Mucosa of descending colon (tissue), 3 donors: ENCODE measurements around the gene TWSG1. TPM values are rescaled to one million over a fixed set of nuclear protein-coding genes. Genes with fewer than 3 reads are reported as not detected.

Source experiments
- ATAC-seq: fragments of 200-7000 bp; cut with Tn5 transposase; one replicate; pipeline ENCODE4 v1.9.1; 2020; ENCODE audit warnings: mild to moderate bottlenecking, moderate library complexity
- DNase-seq, 3 donors: peaks; one replicate each; pipeline ENCODE4 v3.0.0-alpha.2; 2020
- H3K36me3 ChIP-seq: fragments of 200-600 bp; one replicate; pipeline ENCODE4 v1.8.0; 2021; ENCODE audit warnings: low read depth, mild to moderate bottlenecking
- H3K4me1 ChIP-seq: fragments of 200-600 bp; one replicate; pipeline ENCODE4 v1.8.0; 2021; ENCODE audit warnings: low read depth, mild to moderate bottlenecking
- H3K4me3 ChIP-seq: fragments of 200-600 bp; one replicate; pipeline ENCODE4 v1.8.0; 2021; ENCODE audit warnings: mild to moderate bottlenecking
- H3K9me3 ChIP-seq: fragments of 200-600 bp; one replicate; pipeline ENCODE4 v1.8.0; 2021; ENCODE audit warnings: mild to moderate bottlenecking
- intact Hi-C, 2 donors: fragments of 100-400 bp; cut with DNase I in 1 of 2; cut with micrococcal nuclease in 1 of 2; formaldehyde crosslinking; loops; one replicate each; pipeline versions ENCODE4 v1.11.0 to v1.11.1; 2022; cut with DNase I, micrococcal nuclease
- total RNA-seq, 3 donors: library from RNA; stranded (reverse); fragmentation: NEBNext Ultra II Directional in 2 of 3; extraction: Animal tissue kit (Norgen Biotek cat#: 25700) in 2 of 3; gene quantifications; one replicate each; pipeline versions ENCODE4 v1.2.1 to v1.2.4, GENCODE V29; 2021 to 2023
- TF ChIP-seq, protein P1 (sequence below): fragments of 200-600 bp; IDR thresholded peaks from one replicate; pipeline ENCODE4 v1.8.0; 2022; ENCODE audit warnings: antibody characterized with exemption, mild to moderate bottlenecking
- donor health status: DM: no; HTN: no; CAD: no; lungs with moderate emphysema.
- donor health status: DM: no; HTN: no; CAD: no.
- donor health status: DM: no; HTN: yes; CAD: no.

Gene TWSG1
- total RNA-seq, 3 donors from 2014 or later = 10.5 to 45.3 (median 17.8) TPM

DNA sequence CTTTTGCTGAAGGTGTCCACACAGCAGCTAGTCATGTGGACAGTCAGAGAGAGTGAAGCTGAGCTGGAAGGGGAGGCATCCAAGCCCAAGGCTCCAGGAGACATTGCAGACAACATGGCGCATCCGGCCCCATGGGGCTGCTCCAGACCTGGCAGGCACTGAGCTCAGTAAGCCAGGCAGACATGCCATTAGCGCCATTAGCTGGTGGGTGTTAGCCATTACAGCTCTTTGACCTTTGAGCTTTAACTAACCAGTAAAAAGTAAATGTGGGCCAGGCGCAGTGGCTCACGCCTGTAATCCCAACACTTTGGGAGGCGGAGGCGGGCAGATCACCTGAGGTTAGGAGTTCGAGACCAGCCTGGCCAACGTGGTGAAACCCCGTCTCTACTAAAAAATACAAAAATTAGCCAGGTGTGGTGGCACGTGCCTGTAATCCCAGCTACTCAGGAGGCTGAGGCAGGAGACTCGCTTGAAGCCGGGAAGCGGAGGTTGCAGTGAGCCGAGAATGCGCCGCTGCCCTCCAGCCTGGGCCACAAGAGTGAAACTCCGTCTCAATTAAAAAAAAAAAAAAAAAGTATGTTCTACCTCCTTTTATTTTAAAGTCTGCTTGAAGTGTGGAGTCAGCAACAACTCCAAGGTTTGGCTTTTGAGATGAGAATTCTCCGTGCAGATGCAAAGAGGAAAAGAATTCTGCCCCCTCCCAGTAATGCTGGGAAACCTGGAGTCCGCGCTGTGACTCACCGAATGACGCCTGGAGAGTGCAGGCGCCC lies 69.4 kb downstream of the TWSG1 start:
- no peak for DNase-seq
- no peak overlapping the region for H3K4me3 ChIP-seq
- H3K9me3 ChIP-seq = no peaks in the 10 kb centered on the region
- H3K4me1 ChIP-seq = no peaks in the 10 kb centered on the region
- H3K36me3 ChIP-seq = no peaks in the 10 kb centered on the region
- TF ChIP-seq, protein P1, sequence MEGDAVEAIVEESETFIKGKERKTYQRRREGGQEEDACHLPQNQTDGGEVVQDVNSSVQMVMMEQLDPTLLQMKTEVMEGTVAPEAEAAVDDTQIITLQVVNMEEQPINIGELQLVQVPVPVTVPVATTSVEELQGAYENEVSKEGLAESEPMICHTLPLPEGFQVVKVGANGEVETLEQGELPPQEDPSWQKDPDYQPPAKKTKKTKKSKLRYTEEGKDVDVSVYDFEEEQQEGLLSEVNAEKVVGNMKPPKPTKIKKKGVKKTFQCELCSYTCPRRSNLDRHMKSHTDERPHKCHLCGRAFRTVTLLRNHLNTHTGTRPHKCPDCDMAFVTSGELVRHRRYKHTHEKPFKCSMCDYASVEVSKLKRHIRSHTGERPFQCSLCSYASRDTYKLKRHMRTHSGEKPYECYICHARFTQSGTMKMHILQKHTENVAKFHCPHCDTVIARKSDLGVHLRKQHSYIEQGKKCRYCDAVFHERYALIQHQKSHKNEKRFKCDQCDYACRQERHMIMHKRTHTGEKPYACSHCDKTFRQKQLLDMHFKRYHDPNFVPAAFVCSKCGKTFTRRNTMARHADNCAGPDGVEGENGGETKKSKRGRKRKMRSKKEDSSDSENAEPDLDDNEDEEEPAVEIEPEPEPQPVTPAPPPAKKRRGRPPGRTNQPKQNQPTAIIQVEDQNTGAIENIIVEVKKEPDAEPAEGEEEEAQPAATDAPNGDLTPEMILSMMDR = no peak
- ATAC-seq = no peak
- intact Hi-C loops = no loop called here

DNA sequence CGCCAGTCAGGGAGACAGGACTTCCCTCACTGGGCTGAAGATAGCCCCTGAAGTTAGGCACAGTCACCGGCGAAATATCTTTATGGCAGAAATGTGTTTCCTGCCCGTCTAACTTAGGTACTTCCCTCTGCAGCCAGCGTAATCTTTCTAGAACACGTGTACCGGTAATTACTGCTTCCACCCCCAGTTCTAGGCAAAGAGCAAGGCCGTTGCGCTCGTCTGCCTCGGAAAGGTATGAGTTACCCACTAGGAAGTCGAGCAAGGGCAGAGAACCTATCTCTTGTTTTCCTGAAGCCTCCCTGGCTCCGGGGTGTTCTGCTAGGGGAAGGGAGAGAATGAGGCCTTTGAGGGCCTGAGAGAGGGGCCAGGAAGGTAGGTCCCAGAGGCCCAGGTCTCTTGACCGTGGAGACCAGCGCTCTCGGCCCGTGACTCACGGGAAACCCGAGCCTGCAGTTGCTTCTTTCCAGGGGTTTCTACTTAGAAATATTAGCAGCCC lies 70.0 kb downstream of the TWSG1 start:
- no peak for DNase-seq
- Histone ChIP-seq H3K9me3 (no peaks in the 10 kb centered on the region), H3K4me3 (no peak overlapping the region), H3K4me1 (no peaks in the 10 kb centered on the region), H3K36me3 (no peaks in the 10 kb centered on the region)
- TF ChIP-seq, protein P1 = no peak
- peak; percentile 30 for ATAC-seq
- intact Hi-C loops = no loop called here

DNA sequence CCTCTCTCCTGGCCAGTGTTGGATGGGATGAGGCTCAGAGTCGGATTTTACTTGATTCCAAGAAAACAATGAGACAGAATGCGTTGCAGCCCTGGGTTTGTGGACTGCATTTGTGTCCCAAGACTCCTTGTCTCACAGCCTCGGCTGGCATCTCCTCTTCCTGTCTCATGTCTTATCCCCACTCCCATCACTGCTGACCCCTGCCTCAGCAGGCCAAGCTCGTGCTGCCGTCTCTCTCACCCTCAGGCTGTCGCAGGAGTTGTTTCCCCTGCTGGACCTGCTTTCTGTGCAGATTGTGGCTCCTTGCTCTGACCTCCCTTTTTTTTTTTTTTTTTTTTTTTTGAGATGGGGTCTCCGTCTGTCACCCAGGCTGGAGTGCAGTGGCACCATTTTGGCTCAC lies 70.6 kb downstream of the TWSG1 start:
- DNase-seq = no peak
- no peak for ATAC-seq
- Histone ChIP-seq H3K36me3 (no peaks in the 10 kb centered on the region), H3K9me3 (no peaks in the 10 kb centered on the region), H3K4me3 (no peak overlapping the region), H3K4me1 (no peaks in the 10 kb centered on the region)
- TF ChIP-seq, protein P1 = no peak
- intact Hi-C loops = no loop called here

DNA sequence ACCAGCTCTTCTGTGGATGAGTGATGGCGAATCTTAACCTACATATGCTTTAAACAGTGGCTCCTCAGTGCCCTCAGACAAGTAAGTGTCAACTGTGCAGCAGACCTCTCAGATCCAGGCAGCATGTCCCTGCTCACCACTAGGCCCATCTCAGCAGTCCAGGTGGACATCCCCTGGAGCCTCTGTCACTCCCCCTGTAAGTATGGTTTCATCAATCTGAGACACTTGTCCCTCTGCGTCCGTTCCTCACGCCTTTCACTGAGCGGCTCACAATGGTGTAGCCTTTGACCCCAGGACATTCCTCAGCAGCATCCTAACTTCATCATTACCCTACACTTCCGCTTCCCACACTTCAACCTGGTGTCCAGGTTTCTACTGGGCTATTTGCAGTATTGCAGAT lies 71.4 kb downstream of the TWSG1 start:
- no peaks in the 10 kb centered on the region for H3K36me3 ChIP-seq
- no peak for ATAC-seq
- DNase-seq = no peak
- H3K4me1 ChIP-seq = no peaks in the 10 kb centered on the region
- TF ChIP-seq, protein P1 = no peak
- intact Hi-C loops = no loop called here
- H3K4me3 ChIP-seq = no peak overlapping the region
- no peaks in the 10 kb centered on the region for H3K9me3 ChIP-seq

DNA sequence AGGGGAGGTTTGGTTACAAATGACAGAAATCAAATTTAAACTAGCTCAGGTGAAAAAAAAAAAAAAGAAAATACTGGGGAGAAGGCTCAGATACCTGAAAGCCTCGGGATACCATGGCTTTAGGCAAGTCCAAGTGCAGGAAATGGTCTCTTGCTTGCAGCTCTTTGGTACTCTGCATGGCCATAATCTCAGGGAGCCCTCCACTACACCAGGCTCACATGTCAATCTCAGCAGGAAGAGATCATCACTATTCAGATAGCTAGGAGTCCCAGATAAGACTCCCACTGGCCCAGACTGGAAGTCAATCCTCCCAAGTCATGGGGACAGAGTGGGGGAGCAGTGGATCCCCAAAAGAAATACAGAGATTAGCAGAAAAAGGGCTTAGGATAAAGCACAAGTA lies 75.9 kb downstream of the TWSG1 start:
- DNase-seq (no peak), ATAC-seq (no peak)
- no peaks in the 10 kb centered on the region for H3K4me1 ChIP-seq
- TF ChIP-seq, protein P1 = no peak
- H3K36me3 ChIP-seq = no peaks in the 10 kb centered on the region
- intact Hi-C loops = no loop called here
- H3K4me3 ChIP-seq = no peak overlapping the region
- H3K9me3 ChIP-seq = no peaks in the 10 kb centered on the region
